IMR-90 (cell line): ENCODE measurements around the gene CLK1. TPM values are rescaled to one million over a fixed set of nuclear protein-coding genes. Genes with fewer than 3 reads are reported as not detected.

Source experiments
- ATAC-seq: fragments of 200-7000 bp; cut with Tn5 transposase; 2 replicates; pipeline ENCODE4 v1.9.1; 2020; ENCODE audit warnings: low read depth, mild to moderate bottlenecking, moderate library complexity
- BruUV-seq: library from RNA; stranded (reverse); fragments of 400-500 nt; replicated peaks from 2 replicates; lab custom pipeline; 2021; lab: Mats Ljungman, UMichigan
- CTCF ChIA-PET: fragments of 300-600 bp; formaldehyde crosslinking; extraction: SDS; loops from one replicate; lab custom pipeline; 2021; ENCODE audit warnings: antibody characterized with exemption; lab: Yijun Ruan, JAX
- POLR2A ChIA-PET: fragments of 300-600 bp; sonication (Branson Sonifier 250); formaldehyde crosslinking; loops from one replicate; lab custom pipeline; 2022; ENCODE audit warnings: antibody characterized with exemption; ENCODE audit not compliant: unreplicated experiment; lab: Charles Lee
- DNase-seq: peaks from one replicate; pipeline ENCODE4 v3.0.0; 2013
- H2AFZ ChIP-seq: replicated peaks from 2 replicates; pipeline ENCODE3; 2013; ENCODE audit warnings: low read length, mild to moderate bottlenecking; ENCODE audit not compliant: poor library complexity
- H2AK5ac ChIP-seq: 2 replicates; pipeline ENCODE4 v1.6.1; 2013; ENCODE audit warnings: low read depth, low read length, inconsistent platforms
- H2AK9ac ChIP-seq: replicated peaks from 2 replicates; pipeline ENCODE3; 2013; ENCODE audit warnings: mild to moderate bottlenecking, low read depth, low read length, moderate library complexity; ENCODE audit not compliant: poor library complexity
- H2BK120ac ChIP-seq: 2 replicates; pipeline ENCODE4 v1.6.1; 2013; ENCODE audit warnings: low read depth, low read length, inconsistent platforms
- H2BK15ac ChIP-seq: 3 replicates; pipeline ENCODE4 v1.6.1; 2013; ENCODE audit warnings: low read depth, low read length, inconsistent platforms
- H2BK20ac ChIP-seq: 2 replicates; pipeline ENCODE4 v1.6.1; 2013; ENCODE audit warnings: low read depth, mild to moderate bottlenecking, inconsistent platforms, low read length, moderate library complexity
- H2BK5ac ChIP-seq: 2 replicates; pipeline ENCODE4 v1.6.1; 2013; ENCODE audit warnings: mild to moderate bottlenecking, low read depth, low read length, inconsistent platforms; ENCODE audit not compliant: poor library complexity, severe bottlenecking
- H3K14ac ChIP-seq: replicated peaks from 2 replicates; pipeline ENCODE4 v1.6.1; 2013; ENCODE audit warnings: low read depth, low read length, inconsistent platforms
- H3K18ac ChIP-seq: 2 replicates; pipeline ENCODE4 v1.6.1; 2013; ENCODE audit warnings: low read depth, low read length, control low read depth
- H3K23ac ChIP-seq: 2 replicates; pipeline ENCODE4 v1.6.1; 2013; ENCODE audit warnings: low read depth, low read length, inconsistent platforms
- H3K27ac ChIP-seq: 2 replicates; pipeline ENCODE4 v1.5.1; 2013; ENCODE audit warnings: mild to moderate bottlenecking, control low read depth, low read length; ENCODE audit not compliant: insufficient read depth
- H3K27me3 ChIP-seq: 2 replicates; pipeline ENCODE4 v1.6.1; 2013; ENCODE audit warnings: low read length; ENCODE audit not compliant: control insufficient read depth, insufficient read depth
- H3K36me3 ChIP-seq: 2 replicates; pipeline ENCODE4 v1.6.1; 2013; ENCODE audit warnings: low read length, mixed read lengths; ENCODE audit not compliant: control insufficient read depth, insufficient read depth
- H3K4ac ChIP-seq: 2 replicates; pipeline ENCODE4 v1.6.1; 2013; ENCODE audit warnings: low read depth, low read length, inconsistent platforms
- H3K4me1 ChIP-seq: 2 replicates; pipeline ENCODE4 v1.6.1; 2013; ENCODE audit warnings: low read length, mixed read lengths; ENCODE audit not compliant: control insufficient read depth, insufficient read depth
- H3K4me2 ChIP-seq: 2 replicates; pipeline ENCODE4 v1.6.1; 2013; ENCODE audit warnings: low read depth, mild to moderate bottlenecking, control low read depth, low read length, moderate library complexity
- H3K4me3 ChIP-seq: 2 replicates; pipeline ENCODE4 v1.5.1; 2013; ENCODE audit warnings: low read depth, mild to moderate bottlenecking, control low read depth, low read length, moderate library complexity; ENCODE audit not compliant: insufficient read depth
- H3K56ac ChIP-seq: 2 replicates; pipeline ENCODE4 v1.6.1; 2013; ENCODE audit warnings: low read length, inconsistent platforms; ENCODE audit not compliant: insufficient read depth; ENCODE audit errors: extremely low read depth
- H3K79me1 ChIP-seq, 2 experiments: 2 replicates each; pipeline ENCODE4 v1.6.1; 2013; ENCODE audit warnings: low read length in 2 of 2, inconsistent platforms in 1 of 2, low read depth in 1 of 2
- H3K9ac ChIP-seq: 2 replicates; pipeline ENCODE4 v1.6.1; 2013; ENCODE audit warnings: low read depth, low read length, control low read depth
- H3K9me1 ChIP-seq: 2 replicates; pipeline ENCODE4 v1.6.1; 2013; ENCODE audit warnings: low read length, inconsistent platforms; ENCODE audit not compliant: insufficient read depth
- H3K9me3 ChIP-seq: 2 replicates; pipeline ENCODE4 v1.6.1; 2013; ENCODE audit warnings: low read length; ENCODE audit not compliant: control insufficient read depth, insufficient read depth
- H4K20me1 ChIP-seq: 2 replicates; pipeline ENCODE4 v1.6.1; 2013; ENCODE audit warnings: low read length, inconsistent platforms; ENCODE audit not compliant: insufficient read depth
- H4K5ac ChIP-seq: 2 replicates; pipeline ENCODE4 v1.6.1; 2013; ENCODE audit warnings: mild to moderate bottlenecking, low read depth, low read length, control low read depth
- H4K8ac ChIP-seq, 2 experiments: 2 replicates each; pipeline ENCODE4 v1.6.1; 2013; ENCODE audit warnings: low read depth in 2 of 2, low read length in 2 of 2, control low read depth in 1 of 2, inconsistent platforms in 1 of 2
- H4K91ac ChIP-seq: 2 replicates; pipeline ENCODE4 v1.6.1; 2013; ENCODE audit warnings: low read depth, low read length, inconsistent platforms; ENCODE audit not compliant: insufficient read depth
- MAFK ChIP-seq: IDR thresholded peaks from 2 replicates; pipeline ENCODE4 v1.6.1; 2012; ENCODE audit warnings: low read depth, low read length, improper control_type of control experiment
- USF2 ChIP-seq: fragments of 150-350 bp; IDR thresholded peaks from 2 replicates; pipeline ENCODE4 v1.6.1; 2017; ENCODE audit warnings: mild to moderate bottlenecking, antibody characterized with exemption, low read length, low read depth
- WGBS, 2 experiments: methylation state at CpG; one replicate each; pipeline versions ENCODE4 v1.1.5 to v1.1.7; 2013; ENCODE audit warnings: missing lambda C conversion rate in 2 of 2; ENCODE audit not compliant: insufficient read length in 1 of 2; ENCODE audit errors: extremely low coverage in 2 of 2; 5-methylcytosine and 5-hydroxymethylcytosine counted together
- dilution Hi-C: fragments of 300-500 bp; cut with HindIII; formaldehyde crosslinking; loops from one replicate; pipeline ENCODE4 v1.14.3; 2018; ENCODE audit warnings: low sequenced_read_pairs; ENCODE audit not compliant: unreplicated experiment
- in situ Hi-C: fragments of 300-500 bp; cut with MboI; formaldehyde crosslinking; loops from 3 replicates; pipeline ENCODE4 v1.14.3; 2019; ENCODE audit warnings: low sequenced_read_pairs, inconsistent platforms, mixed read lengths
- intact Hi-C: fragments of 100-400 bp; cut with micrococcal nuclease; formaldehyde crosslinking; loops from 2 replicates; pipeline ENCODE4 v1.10.0; 2022
- polyA plus RNA-seq, 3 experiments: library from polyadenylated mRNA; depleted of rRNA; stranded (reverse); fragments of >200 nt; gene quantifications; 2 replicates each; pipeline ENCODE4 v1.2.3, GENCODE V29; 2012; ENCODE audit warnings: low replicate concordance in 1 of 3
- total RNA-seq: library from RNA; depleted of rRNA; stranded (reverse); fragments of >200 nt; gene quantifications from 2 replicates; pipeline ENCODE4 v1.2.3, GENCODE V29; 2012

CLK1 gene
- total and polyA plus RNA-seq, 2 of the 4 experiments (the other 2 are of a cell fraction) = 26.2 to 35.5 TPM

DNA sequence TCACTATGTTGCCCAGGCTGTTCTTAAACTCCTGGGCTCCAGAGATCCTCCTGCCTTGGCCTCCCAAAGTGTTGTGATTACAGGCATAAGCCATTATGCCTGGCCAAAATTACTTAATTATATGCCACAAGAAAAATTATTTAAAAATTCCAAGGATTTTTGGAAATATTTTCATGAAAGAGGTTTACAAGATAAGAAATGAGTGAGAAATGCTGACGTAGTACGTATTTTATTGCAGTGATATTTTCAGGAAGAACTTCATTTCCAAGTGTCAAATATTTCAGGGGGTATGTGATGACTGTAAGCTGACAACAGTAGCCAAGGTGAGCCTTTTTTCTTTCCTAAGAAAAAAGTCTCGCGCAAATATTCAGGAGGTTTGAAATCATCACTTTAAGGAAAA, 45.5 kb upstream of the CLK1 start:
- no peak overlapping the region for H2BK20ac ChIP-seq
- intact Hi-C loops = no loop called here

More for the DNA sequence above, 45.5 kb upstream of the CLK1 start:
- Histone ChIP-seq H3K4ac (no peak overlapping the region), H3K9me3 (no peaks in the 10 kb centered on the region), H3K27me3 (no peaks in the 10 kb centered on the region), H2AFZ (no peak overlapping the region), H2BK15ac (no peak overlapping the region), H3K56ac (no peak overlapping the region), H3K9me1 (no peaks in the 10 kb centered on the region), H3K4me2 (no peak overlapping the region), H3K27ac (no peak overlapping the region), H4K91ac (no peak overlapping the region), H3K23ac (no peak overlapping the region), H3K79me1 (peaks cover 3 to 10% of the 10 kb centered on the region in 2 experiments; a peak in 3 of 4 replicates), H4K20me1 (no peaks in the 10 kb centered on the region), H3K14ac (no peak overlapping the region), H4K5ac (no peak overlapping the region), H3K18ac (no peak overlapping the region), H3K9ac (no peak overlapping the region), H4K8ac (no peak overlapping the region), H2AK5ac (no peak overlapping the region), H2AK9ac (no peak overlapping the region), H3K36me3 (peaks cover 17% of the 10 kb centered on the region), H3K4me1 (peaks cover 2% of the 10 kb centered on the region; the same call in 1 of the 2 replicates), H2BK120ac (no peak overlapping the region), H2BK5ac (no peak overlapping the region), H3K4me3 (no peak overlapping the region)
- TF ChIP-seq USF2 (no peak), MAFK (peak; percentile 37)
- BruUV-seq = no TSS peak
- no CpG with 5 or more reads among the region's 4 CpGs for WGBS, 2 experiments
- ChIA-PET POLR2A (interaction anchor here (0.7 kb wide), 1 partner anchor 28 kb away, joined by 10 read pairs; no protein-coding TSS in a partner anchor), CTCF (no interaction called here)
- in situ Hi-C loops (loop anchor here (5.0 kb wide), 2 partner anchors 157 to 267 kb away; no protein-coding TSS in a partner anchor), dilution Hi-C loops (no loop called here)
- ATAC-seq (no peak), DNase-seq (no peak)
